H9 (cell line): ENCODE results near the gene STMN3. TPM values are rescaled to one million over a fixed set of nuclear protein-coding genes. Genes with fewer than 3 reads are reported as not detected.

Source experiments
- DNase-seq: peaks from one replicate; pipeline ENCODE4 v3.0.0-alpha.2; 2017
- H2AFZ ChIP-seq: one replicate; pipeline ENCODE4 v1.6.1; 2013; ENCODE audit warnings: mild to moderate bottlenecking, low read length, control low read depth, moderate library complexity
- H2AK5ac ChIP-seq: 2 replicates; pipeline ENCODE4 v1.6.1; 2013; ENCODE audit warnings: low read length, control low read depth, mixed read lengths; ENCODE audit not compliant: insufficient read length
- H2BK120ac ChIP-seq: one replicate; pipeline ENCODE4 v1.6.1; 2013; ENCODE audit warnings: low read depth, mild to moderate bottlenecking, low read length, control low read depth, inconsistent platforms; ENCODE audit not compliant: poor library complexity, severe bottlenecking
- H2BK12ac ChIP-seq: 2 replicates; pipeline ENCODE4 v1.6.1; 2013; ENCODE audit warnings: low read length, control low read depth, mixed read lengths, low read depth; ENCODE audit not compliant: insufficient read length
- H2BK15ac ChIP-seq: 2 replicates; pipeline ENCODE4 v1.6.1; 2013; ENCODE audit warnings: low read depth, low read length, control low read depth
- H2BK20ac ChIP-seq: one replicate; pipeline ENCODE4 v1.6.1; 2013; ENCODE audit warnings: low read depth, mild to moderate bottlenecking, low read length, control low read depth, inconsistent platforms; ENCODE audit not compliant: poor library complexity, severe bottlenecking
- H2BK5ac ChIP-seq: 2 replicates; pipeline ENCODE4 v1.6.1; 2013; ENCODE audit warnings: low read length, control low read depth, mixed read lengths; ENCODE audit not compliant: insufficient read length
- H3K14ac ChIP-seq: 2 replicates; pipeline ENCODE4 v1.6.1; 2013; ENCODE audit warnings: low read length, control low read depth; ENCODE audit not compliant: insufficient read depth
- H3K18ac ChIP-seq: 2 replicates; pipeline ENCODE4 v1.6.1; 2013; ENCODE audit warnings: low read depth, mild to moderate bottlenecking, mixed read lengths, low read length, control low read depth; ENCODE audit not compliant: insufficient read length
- H3K23ac ChIP-seq: 2 replicates; pipeline ENCODE4 v1.6.1; 2013; ENCODE audit warnings: low read length, control low read depth, mixed read lengths, low read depth; ENCODE audit not compliant: insufficient read length
- H3K23me2 ChIP-seq: 2 replicates; pipeline ENCODE4 v1.6.1; 2013; ENCODE audit warnings: low read depth, mild to moderate bottlenecking, mixed read lengths, low read length, control low read depth; ENCODE audit not compliant: insufficient read length, poor library complexity, severe bottlenecking
- H3K27ac ChIP-seq: 2 replicates; pipeline ENCODE4 v1.5.1; 2013; ENCODE audit warnings: low read length, control low read depth, mixed read lengths, low read depth; ENCODE audit not compliant: insufficient read length
- H3K27me3 ChIP-seq: 2 replicates; pipeline ENCODE4 v1.6.1; 2013; ENCODE audit warnings: low read length, control low read depth, inconsistent platforms; ENCODE audit not compliant: insufficient read depth
- H3K4ac ChIP-seq: 2 replicates; pipeline ENCODE4 v1.6.1; 2013; ENCODE audit warnings: low read depth, mild to moderate bottlenecking, control low read depth, inconsistent platforms, low read length, moderate library complexity
- H3K4me1 ChIP-seq: 2 replicates; pipeline ENCODE4 v1.6.1; 2013; ENCODE audit warnings: low read length, control low read depth, inconsistent platforms; ENCODE audit not compliant: insufficient read depth
- H3K4me2 ChIP-seq: 2 replicates; pipeline ENCODE4 v1.6.1; 2013; ENCODE audit warnings: low read length, control low read depth, mixed read lengths; ENCODE audit not compliant: insufficient read length, insufficient read depth
- H3K56ac ChIP-seq: 2 replicates; pipeline ENCODE4 v1.6.1; 2013; ENCODE audit warnings: low read depth, mild to moderate bottlenecking, mixed read lengths, low read length, control low read depth; ENCODE audit not compliant: insufficient read length
- H3K79me1 ChIP-seq: 2 replicates; pipeline ENCODE4 v1.6.1; 2013; ENCODE audit warnings: low read depth, mild to moderate bottlenecking, moderate library complexity, low read length, control low read depth, inconsistent platforms; ENCODE audit not compliant: insufficient read depth, poor library complexity, severe bottlenecking
- H3K79me2 ChIP-seq: 2 replicates; pipeline ENCODE4 v1.6.1; 2013; ENCODE audit warnings: low read length, control low read depth, inconsistent platforms; ENCODE audit not compliant: insufficient read depth
- H3K9ac ChIP-seq: 2 replicates; pipeline ENCODE4 v1.6.1; 2013; ENCODE audit warnings: low read length, control low read depth, mixed read lengths; ENCODE audit not compliant: insufficient read length; ENCODE audit errors: extremely low read depth
- H3K9me3 ChIP-seq: one replicate; pipeline ENCODE4 v1.6.1; 2013; ENCODE audit warnings: low read depth, low read length, inconsistent platforms; ENCODE audit not compliant: control insufficient read depth
- H3T11ph ChIP-seq: one replicate; pipeline ENCODE4 v1.6.1; 2013; ENCODE audit warnings: mild to moderate bottlenecking, low read length, control low read depth, inconsistent platforms
- H4K20me1 ChIP-seq: one replicate; pipeline ENCODE4 v1.6.1; 2013; ENCODE audit not compliant: control insufficient read depth, insufficient read length, insufficient read depth
- H4K5ac ChIP-seq: 2 replicates; pipeline ENCODE4 v1.6.1; 2013; ENCODE audit warnings: low read depth, mild to moderate bottlenecking, mixed read lengths, low read length, control low read depth; ENCODE audit not compliant: insufficient read length
- H4K8ac ChIP-seq: replicated peaks from 2 replicates; pipeline ENCODE4 v1.6.1; 2013; ENCODE audit warnings: low read length, control low read depth, mixed read lengths, low read depth; ENCODE audit not compliant: insufficient read length
- H4K91ac ChIP-seq: 2 replicates; pipeline ENCODE4 v1.6.1; 2013; ENCODE audit warnings: low read depth, mild to moderate bottlenecking, moderate library complexity, mixed read lengths, low read length, control low read depth; ENCODE audit not compliant: insufficient read length
- H3K27ac Mint-ChIP-seq, 3 experiments: 2 replicates in 2 of 3; 3 replicates in 1 of 3; pipeline ENCODE4 v1.8.0; 2020 to 2021; ENCODE audit warnings: mixed read lengths in 3 of 3, mild to moderate bottlenecking in 1 of 3, moderate library complexity in 1 of 3
- H3K27me3 Mint-ChIP-seq: 2 replicates; pipeline ENCODE4 v1.8.0; 2021; ENCODE audit warnings: low read depth, mild to moderate bottlenecking, moderate library complexity, mixed read lengths
- H3K36me3 Mint-ChIP-seq, 3 experiments: 2 replicates in 2 of 3; 3 replicates in 1 of 3; pipeline ENCODE4 v1.8.0; 2020 to 2021; ENCODE audit warnings: low read depth in 3 of 3, mixed read lengths in 3 of 3; ENCODE audit not compliant: insufficient read depth in 1 of 3
- H3K4me1 Mint-ChIP-seq, 2 experiments: 2 replicates each; pipeline ENCODE4 v1.8.0; 2020; ENCODE audit warnings: mixed read lengths in 2 of 2
- H3K4me3 Mint-ChIP-seq, 2 experiments: 2 replicates in 1 of 2; 3 replicates in 1 of 2; pipeline ENCODE4 v1.8.0; 2020 to 2021; ENCODE audit warnings: mild to moderate bottlenecking in 2 of 2, mixed read lengths in 2 of 2, moderate library complexity in 1 of 2
- H3K9me3 Mint-ChIP-seq, 2 experiments: 2 replicates in 1 of 2; 3 replicates in 1 of 2; pipeline ENCODE4 v1.8.0; 2020; ENCODE audit warnings: mild to moderate bottlenecking in 2 of 2, mixed read lengths in 2 of 2, moderate library complexity in 1 of 2
- CTCF ChIP-seq: fragments of 200-600 bp; sonication (generic); conservative IDR thresholded peaks from 3 replicates; pipeline ENCODE4 v1.8.0; 2021; ENCODE audit warnings: antibody characterized with exemption, mild to moderate bottlenecking
- WGBS: extraction: QIAGEN DNeasy Blood & Tissue Kit; methylation state at CpG from one replicate; pipeline ENCODE4 v1.1.7; 2013; ENCODE audit warnings: missing lambda C conversion rate, low lambda C conversion rate, mixed read lengths; ENCODE audit not compliant: insufficient read length; ENCODE audit errors: extremely low coverage; 5-methylcytosine and 5-hydroxymethylcytosine counted together
- total RNA-seq: library from RNA; stranded (reverse); gene quantifications from 2 replicates; pipeline ENCODE4 v1.2.1, GENCODE V29; 2021

The STMN3 gene
- total RNA-seq, 1 experiment from 2014 or later: 54.0 TPM

- peaks cover 3% of the 10 kb centered on the region for H3K27me3 Mint-ChIP-seq
These were observed 36.1 kb upstream of the STMN3 start for GRCh38 chr20:63689046-63690002.

More at GRCh38 chr20:63689046-63690002, 36.1 kb upstream of the STMN3 start:
- Histone ChIP-seq H3K18ac (no peak overlapping the region), H2BK5ac (no peak overlapping the region), H3K27ac (no peak overlapping the region), H4K8ac (no peak overlapping the region), H3K79me2 (no peaks in the 10 kb centered on the region), H3K27me3 (no peaks in the 10 kb centered on the region), H2AK5ac (no peak overlapping the region), H3K9ac (no peak overlapping the region), H3K79me1 (no peaks in the 10 kb centered on the region), H2BK15ac (no peak overlapping the region), H3T11ph (no peak overlapping the region), H4K91ac (no peak overlapping the region), H3K23me2 (no peaks in the 10 kb centered on the region), H3K4ac (no peak overlapping the region), H2BK120ac (no peak overlapping the region), H2BK12ac (no peak overlapping the region), H4K5ac (no peak overlapping the region), H3K14ac (no peak overlapping the region), H4K20me1 (no peaks in the 10 kb centered on the region), H3K4me1 (no peaks in the 10 kb centered on the region), H3K23ac (no peak overlapping the region), H3K56ac (no peak overlapping the region), H3K9me3 (no peaks in the 10 kb centered on the region), H2AFZ (no peak overlapping the region), H3K4me2 (no peak overlapping the region), H2BK20ac (no peak overlapping the region)
- Mint-ChIP-seq H3K36me3 (peaks cover 14 to 20% (median 16%) of the 10 kb centered on the region in 3 experiments; a peak in 6 of 7 replicates), H3K9me3 (peaks cover 3 to 5% of the 10 kb centered on the region in 2 experiments; a peak in 3 of 5 replicates), H3K4me3 (no peak overlapping the region), H3K27ac (no peak overlapping the region), H3K4me1 (no peaks in the 10 kb centered on the region)
- DNase-seq: no peak
- TF ChIP-seq CTCF: no peak
- no CpG with 5 or more reads among the region's 44 CpGs for WGBS
